H1 (cell line): ENCODE data around the gene GCM1. TPM values are rescaled to one million over a fixed set of nuclear protein-coding genes. Genes with fewer than 3 reads are reported as not detected.
"Not testable (repeated sequence)": the region's sequence is repeated elsewhere in the genome, so short reads cannot be mapped to it uniquely, and the experiment has no call there.

Experiments
- CTCF ChIA-PET: fragments of 300-600 bp; sonication (Branson Sonifier 250); formaldehyde crosslinking; loops from one replicate; lab custom pipeline; 2021; ENCODE audit not compliant: partially characterized antibody; lab: Charles Lee
- POLR2A ChIA-PET: fragments of 300-600 bp; sonication (Branson Sonifier 250); formaldehyde crosslinking; loops from one replicate; lab custom pipeline; 2021; ENCODE audit warnings: inconsistent platforms; ENCODE audit not compliant: partially characterized antibody; lab: Charles Lee
- DNase-seq, 2 experiments: peaks; one replicate each; pipeline versions ENCODE4 v3.0.0 to v3.0.0-alpha.2; 2010 to 2022; ENCODE audit warnings: low spot score in 2 of 2, low read depth in 1 of 2, mixed read lengths in 1 of 2
- FAIRE-seq: peaks from 2 replicates; lab custom pipeline; 2011; peaks lifted over from hg19 to GRCh38; lab: Jason Lieb, UNC
- H2AFZ ChIP-seq: 2 replicates; pipeline ENCODE4 v1.8.1; 2012; ENCODE audit warnings: low read length, inconsistent platforms
- H2AK5ac ChIP-seq: 2 replicates; pipeline ENCODE4 v1.6.1; 2013; ENCODE audit warnings: low read depth, low read length
- H2BK120ac ChIP-seq: replicated peaks from 2 replicates; pipeline ENCODE3; 2013; ENCODE audit warnings: low read depth, low read length, inconsistent platforms
- H2BK12ac ChIP-seq: 2 replicates; pipeline ENCODE4 v1.6.1; 2013; ENCODE audit warnings: low read depth, low read length
- H2BK15ac ChIP-seq: 2 replicates; pipeline ENCODE4 v1.6.1; 2013; ENCODE audit warnings: low read length
- H2BK20ac ChIP-seq: 2 replicates; pipeline ENCODE4 v1.6.1; 2013; ENCODE audit warnings: low read length
- H2BK5ac ChIP-seq: 2 replicates; pipeline ENCODE4 v1.6.1; 2013; ENCODE audit warnings: low read depth, low read length
- H3K14ac ChIP-seq: 2 replicates; pipeline ENCODE4 v1.6.1; 2013; ENCODE audit warnings: inconsistent platforms; ENCODE audit not compliant: insufficient read length
- H3K18ac ChIP-seq: 2 replicates; pipeline ENCODE4 v1.6.1; 2013; ENCODE audit warnings: low read length; ENCODE audit errors: extremely low read depth
- H3K23ac ChIP-seq: 2 replicates; pipeline ENCODE4 v1.6.1; 2013; ENCODE audit warnings: inconsistent platforms; ENCODE audit not compliant: insufficient read length
- H3K23me2 ChIP-seq: 2 replicates; pipeline ENCODE4 v1.6.1; 2013; ENCODE audit warnings: low read depth, low read length
- H3K27ac ChIP-seq: 2 replicates; pipeline ENCODE4 v1.6.1; 2011; ENCODE audit warnings: low read depth, low read length, inconsistent platforms
- H3K27me3 ChIP-seq, 4 experiments: replicated peaks in 1 of 4; 1 replicate in 1 of 4; 2 replicates in 3 of 4; pipeline versions ENCODE4 v1.6.1 to v1.8.1; 2011 to 2013; ENCODE audit warnings: low read length in 3 of 4, mild to moderate bottlenecking in 3 of 4, inconsistent platforms in 2 of 4, mixed read lengths in 2 of 4, moderate library complexity in 1 of 4; ENCODE audit not compliant: control insufficient read depth in 3 of 4, insufficient read depth in 3 of 4; ENCODE audit errors: extremely low read depth in 1 of 4
- H3K36me3 ChIP-seq, 4 experiments: 2 replicates each; pipeline versions ENCODE4 v1.6.1 to v1.8.1; 2011 to 2013; ENCODE audit warnings: mild to moderate bottlenecking in 4 of 4, low read length in 3 of 4, moderate library complexity in 2 of 4, control low read depth in 1 of 4, inconsistent platforms in 1 of 4; ENCODE audit not compliant: insufficient read depth in 4 of 4, control insufficient read depth in 2 of 4
- H3K4ac ChIP-seq: replicated peaks from 2 replicates; pipeline ENCODE3; 2013; ENCODE audit warnings: low read length, low read depth, mixed read lengths, inconsistent platforms; ENCODE audit not compliant: insufficient read length
- H3K4me1 ChIP-seq, 4 experiments: replicated peaks in 1 of 4; 1 replicate in 1 of 4; 2 replicates in 3 of 4; pipeline versions ENCODE4 v1.6.1 to v1.8.1; 2011 to 2013; ENCODE audit warnings: low read length in 3 of 4, inconsistent platforms in 2 of 4, mixed read lengths in 1 of 4; ENCODE audit not compliant: insufficient read depth in 4 of 4, control insufficient read depth in 3 of 4
- H3K4me2 ChIP-seq, 2 experiments: 2 replicates each; pipeline versions ENCODE4 v1.6.1 to v1.8.1; 2011 to 2013; ENCODE audit warnings: low read depth in 2 of 2, low read length in 2 of 2, control low read depth in 1 of 2, inconsistent platforms in 1 of 2, mild to moderate bottlenecking in 1 of 2; ENCODE audit not compliant: insufficient read depth in 1 of 2
- H3K4me3 ChIP-seq, 4 experiments: fragments of 200-600, 300-600 bp in 1 of 4; sonication (generic), shearing (Covaris generic), sonication (Bioruptor Twin) in 1 of 4; 2 replicates each; pipeline versions ENCODE4 v1.5.1 to v1.8.1; 2011 to 2016; ENCODE audit warnings: low read length in 4 of 4, low read depth in 3 of 4, control low read depth in 2 of 4, inconsistent platforms in 2 of 4, mild to moderate bottlenecking in 2 of 4, mixed read lengths in 1 of 4, moderate library complexity in 1 of 4; ENCODE audit not compliant: insufficient read depth in 2 of 4; ENCODE audit errors: extremely low read depth in 1 of 4
- H3K56ac ChIP-seq: replicated peaks from 2 replicates; pipeline ENCODE3; 2013; ENCODE audit warnings: low read depth, mild to moderate bottlenecking, mixed read lengths, low read length, inconsistent platforms; ENCODE audit not compliant: insufficient read length
- H3K79me1 ChIP-seq: 2 replicates; pipeline ENCODE4 v1.6.1; 2013; ENCODE audit warnings: low read depth, low read length, control low read depth
- H3K79me2 ChIP-seq, 2 experiments: 2 replicates each; pipeline versions ENCODE4 v1.6.1 to v1.8.1; 2012 to 2013; ENCODE audit warnings: low read length in 2 of 2, mild to moderate bottlenecking in 2 of 2, inconsistent platforms in 1 of 2; ENCODE audit not compliant: insufficient read depth in 2 of 2, control insufficient read depth in 1 of 2
- H3K9ac ChIP-seq, 4 experiments: replicated peaks in 1 of 4; 1 replicate in 1 of 4; 2 replicates in 3 of 4; pipeline versions ENCODE4 v1.6.1 to v1.8.1; 2011 to 2013; ENCODE audit warnings: low read depth in 3 of 4, low read length in 3 of 4, control low read depth in 2 of 4, mild to moderate bottlenecking in 2 of 4, moderate library complexity in 2 of 4, inconsistent platforms in 1 of 4; ENCODE audit errors: extremely low read depth in 1 of 4
- H3K9me3 ChIP-seq, 2 experiments: 2 replicates each; pipeline versions ENCODE4 v1.6.1 to v1.8.1; 2012 to 2013; ENCODE audit warnings: mild to moderate bottlenecking in 2 of 2, moderate library complexity in 2 of 2, control low read depth in 1 of 2, inconsistent platforms in 1 of 2, low read depth in 1 of 2, low read length in 1 of 2, mixed read lengths in 1 of 2; ENCODE audit not compliant: insufficient read depth in 2 of 2
- H4K20me1 ChIP-seq, 2 experiments: replicated peaks in 1 of 2; 2 replicates each; pipeline versions ENCODE3 to v1.8.1; 2011 to 2013; ENCODE audit warnings: inconsistent platforms in 2 of 2, low read length in 2 of 2, mild to moderate bottlenecking in 1 of 2; ENCODE audit not compliant: insufficient read depth in 2 of 2, control insufficient read depth in 1 of 2
- H4K5ac ChIP-seq: 2 replicates; pipeline ENCODE4 v1.6.1; 2013; ENCODE audit warnings: low read length, low read depth, mixed read lengths, inconsistent platforms; ENCODE audit not compliant: insufficient read length
- H4K8ac ChIP-seq: 2 replicates; pipeline ENCODE4 v1.8.0; 2013; ENCODE audit warnings: mild to moderate bottlenecking, moderate library complexity, low read length, inconsistent platforms; ENCODE audit not compliant: insufficient read depth; ENCODE audit errors: extremely low read depth
- H4K91ac ChIP-seq: replicated peaks from 2 replicates; pipeline ENCODE3; 2013; ENCODE audit warnings: low read length, mixed read lengths, inconsistent platforms; ENCODE audit not compliant: insufficient read length
- WGBS, 2 experiments: shearing (Covaris generic) in 1 of 2; methylation state at CpG; one replicate each; pipeline versions ENCODE4 v1.1.6 to v1.1.7; 2013 to 2015; ENCODE audit warnings: low lambda C conversion rate in 2 of 2, mixed read lengths in 2 of 2, inconsistent platforms in 1 of 2, low coverage in 1 of 2, missing lambda C conversion rate in 1 of 2; ENCODE audit not compliant: insufficient replicate concordance in 2 of 2, insufficient coverage in 1 of 2, insufficient read length in 1 of 2; ENCODE audit errors: extremely low coverage in 1 of 2, missing lambda C conversion rate in 1 of 2; 5-methylcytosine and 5-hydroxymethylcytosine counted together
- polyA plus RNA-seq, 7 experiments: library from polyadenylated mRNA; depleted of rRNA in 3 of 7; stranded (reverse) in 5 of 7; unstranded in 2 of 7; fragments of >200 nt in 5 of 7; fragments of 200-250 nt in 2 of 7; gene quantifications; 1 replicate in 5 of 7; 2 replicates in 1 of 7; 4 replicates in 1 of 7; pipeline versions ENCODE4 v1.2.1 to v1.2.3, GENCODE V29; 2011 to 2013; ENCODE audit warnings: missing spikeins in 2 of 7, mixed read lengths in 2 of 7
- total RNA-seq: library from RNA; stranded (reverse); fragmentation: NEBNext Ultra II Directional; extraction: Animal tissue kit (Norgen Biotek cat#: 25700); gene quantifications from 2 replicates; pipeline ENCODE4 v1.2.1, GENCODE V29; 2021

GCM1 gene
- total and polyA plus RNA-seq, 2 of the 8 experiments (the other 6 are each of a cell fraction or from before 2014, with no cell fraction given) = not detected

GRCh38 chr6:53158076-53158475 lies 9.4 kb upstream of the GCM1 start:
- H2BK20ac ChIP-seq, DNase-seq, H3K23me2 ChIP-seq, H3K36me3 ChIP-seq, H3K4ac ChIP-seq, H4K20me1 ChIP-seq, H3K79me1 ChIP-seq, H3K27ac ChIP-seq, H3K79me2 ChIP-seq, H3K27me3 ChIP-seq, H3K4me3 ChIP-seq, H4K8ac ChIP-seq, H2AK5ac ChIP-seq, H2BK5ac ChIP-seq, CTCF ChIA-PET, H4K5ac ChIP-seq, H3K23ac ChIP-seq, H3K9me3 ChIP-seq, H3K56ac ChIP-seq, POLR2A ChIA-PET, H4K91ac ChIP-seq, H2BK12ac ChIP-seq, H3K4me2 ChIP-seq, H3K18ac ChIP-seq, FAIRE-seq, H3K9ac ChIP-seq, H2BK15ac ChIP-seq, H2BK120ac ChIP-seq, H3K4me1 ChIP-seq, H2AFZ ChIP-seq, H3K14ac ChIP-seq: not testable (repeated sequence)
- whole genome bisulfite sequencing, 2 experiments = 98% methylated on average over 6 of the region's 6 CpGs; no CpG with 5 or more reads in 1 of the 2 experiments

GRCh38 chr6:53155279-53155678 lies 6.6 kb upstream of the GCM1 start:
- H4K8ac ChIP-seq, H3K18ac ChIP-seq, H2BK5ac ChIP-seq, H2BK120ac ChIP-seq, H3K4ac ChIP-seq, POLR2A ChIA-PET, H3K9ac ChIP-seq, H2BK15ac ChIP-seq, DNase-seq, H4K20me1 ChIP-seq, H4K5ac ChIP-seq, H2BK12ac ChIP-seq, H3K4me2 ChIP-seq, H3K27ac ChIP-seq, H3K14ac ChIP-seq, H3K27me3 ChIP-seq, H2AK5ac ChIP-seq, H3K79me1 ChIP-seq, H2BK20ac ChIP-seq, H3K23ac ChIP-seq, H3K4me3 ChIP-seq, H3K56ac ChIP-seq, FAIRE-seq, H3K36me3 ChIP-seq, H2AFZ ChIP-seq, H3K79me2 ChIP-seq, H3K23me2 ChIP-seq, H3K9me3 ChIP-seq, H3K4me1 ChIP-seq, H4K91ac ChIP-seq: not testable (repeated sequence)
- CTCF ChIA-PET = interaction anchor here (0.5 kb wide), 1 partner anchor 263 kb away, joined by 3 read pairs; no protein-coding TSS in a partner anchor
- WGBS, 2 experiments = 88% methylated on average over 4 of the region's 4 CpGs; no CpG with 5 or more reads in 1 of the 2 experiments
